ENCODE data around the gene NPVF.

GRCh38 chr7:25240340-25240739 is 12.1 kb upstream of the NPVF start:
- TF ChIP-seq CTCF (IDR thresholded peaks at IDR 0.05) (no peak), POLR2A (IDR thresholded peaks at IDR 0.05) (no peak)
